ENCODE data around the gene UROC1.

The UROC1 gene

DNA sequence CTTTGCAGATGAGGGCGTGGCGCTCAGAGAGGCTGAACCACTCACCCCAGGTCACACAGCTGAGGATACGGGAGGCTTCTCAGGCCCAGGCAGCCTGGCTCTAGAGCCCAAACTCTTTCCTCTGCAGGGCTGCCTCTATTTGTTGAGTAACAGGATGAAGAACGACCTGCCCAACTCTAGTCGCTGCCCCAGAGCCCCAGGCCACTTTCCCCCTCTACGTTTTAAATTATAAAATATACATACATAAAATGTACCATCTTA, 22.7 kb downstream of the UROC1 start:
- no peak for DNase-seq (ENCODE audit: low spot score)

DNA sequence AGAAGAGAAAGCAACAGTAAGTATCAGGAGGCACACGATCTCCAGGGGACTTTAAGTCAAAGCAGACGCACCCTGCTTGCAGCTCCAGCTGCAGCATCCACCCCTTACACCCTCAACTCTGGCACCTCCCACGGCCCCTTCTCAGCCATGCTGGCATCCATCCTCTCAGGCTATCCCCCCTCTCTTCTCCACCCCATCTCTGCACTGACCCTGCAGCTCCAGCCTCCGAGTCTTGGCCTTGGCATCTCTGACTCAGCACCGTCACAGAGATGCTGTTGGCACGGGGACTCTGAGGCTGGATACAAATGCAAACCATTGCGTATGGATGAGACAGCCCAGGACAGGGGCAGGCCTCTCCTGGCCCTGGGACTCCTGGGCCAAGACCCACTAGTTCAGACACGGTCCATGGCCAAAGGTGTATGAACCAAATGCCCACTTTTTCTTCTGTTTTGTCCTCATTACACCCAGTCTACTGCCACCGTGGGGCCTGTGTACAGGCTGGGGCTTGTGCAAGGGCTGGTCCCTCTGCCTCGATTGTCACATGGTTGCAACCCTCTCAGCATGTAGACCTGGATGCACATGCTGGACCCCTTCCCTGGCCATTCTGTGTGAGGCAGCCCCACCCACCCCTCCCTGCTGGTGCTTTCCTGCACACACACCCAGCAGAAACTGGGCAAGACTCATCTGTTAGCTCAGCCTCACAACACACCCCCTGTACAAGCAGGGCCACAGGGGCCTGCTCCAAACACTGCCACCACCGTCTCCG, 23.2 kb downstream of the UROC1 start:
- no peak for DNase-seq (ENCODE audit: low spot score)

DNA sequence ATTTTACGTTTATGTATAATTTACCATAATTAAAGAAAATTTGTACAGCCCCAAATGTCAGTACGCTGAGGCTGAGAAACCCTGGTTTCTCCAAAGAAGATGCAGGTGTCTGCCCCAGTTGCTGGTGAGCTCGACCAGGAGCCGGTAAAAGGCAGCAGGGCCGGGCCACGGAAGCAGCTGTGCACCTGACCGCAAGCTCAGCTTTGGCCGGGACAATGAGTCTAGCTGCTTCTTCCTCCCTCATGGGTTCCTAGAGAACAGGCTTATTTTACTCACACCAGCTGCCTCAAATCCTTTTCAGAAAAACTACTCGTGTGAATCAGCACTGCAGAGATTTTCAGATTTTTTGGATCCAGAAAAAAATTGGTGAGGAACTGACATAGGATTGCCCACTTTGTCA, 23.8 kb downstream of the UROC1 start:
- no peak for DNase-seq (ENCODE audit: low spot score)

DNA sequence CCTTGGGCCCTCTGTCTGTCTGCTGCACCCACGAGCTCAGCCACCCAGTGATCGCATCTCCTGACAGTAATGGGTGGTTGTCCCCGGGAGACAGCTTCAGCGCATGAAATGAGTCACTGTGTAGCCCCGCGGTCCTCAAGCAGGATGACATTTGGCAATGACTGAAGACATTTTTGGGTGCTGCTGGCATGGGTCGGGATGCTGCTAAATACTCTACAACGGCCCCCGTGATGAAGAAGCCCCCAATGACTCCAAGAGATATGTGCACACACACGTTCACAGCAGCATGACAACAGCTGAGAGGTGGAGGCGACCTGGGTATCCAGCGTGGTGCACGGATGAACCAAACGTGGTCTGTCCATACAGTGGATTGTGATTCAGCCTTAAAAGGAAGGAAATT, 24.5 kb downstream of the UROC1 start:
- no peak for DNase-seq (ENCODE audit: low spot score)

DNA sequence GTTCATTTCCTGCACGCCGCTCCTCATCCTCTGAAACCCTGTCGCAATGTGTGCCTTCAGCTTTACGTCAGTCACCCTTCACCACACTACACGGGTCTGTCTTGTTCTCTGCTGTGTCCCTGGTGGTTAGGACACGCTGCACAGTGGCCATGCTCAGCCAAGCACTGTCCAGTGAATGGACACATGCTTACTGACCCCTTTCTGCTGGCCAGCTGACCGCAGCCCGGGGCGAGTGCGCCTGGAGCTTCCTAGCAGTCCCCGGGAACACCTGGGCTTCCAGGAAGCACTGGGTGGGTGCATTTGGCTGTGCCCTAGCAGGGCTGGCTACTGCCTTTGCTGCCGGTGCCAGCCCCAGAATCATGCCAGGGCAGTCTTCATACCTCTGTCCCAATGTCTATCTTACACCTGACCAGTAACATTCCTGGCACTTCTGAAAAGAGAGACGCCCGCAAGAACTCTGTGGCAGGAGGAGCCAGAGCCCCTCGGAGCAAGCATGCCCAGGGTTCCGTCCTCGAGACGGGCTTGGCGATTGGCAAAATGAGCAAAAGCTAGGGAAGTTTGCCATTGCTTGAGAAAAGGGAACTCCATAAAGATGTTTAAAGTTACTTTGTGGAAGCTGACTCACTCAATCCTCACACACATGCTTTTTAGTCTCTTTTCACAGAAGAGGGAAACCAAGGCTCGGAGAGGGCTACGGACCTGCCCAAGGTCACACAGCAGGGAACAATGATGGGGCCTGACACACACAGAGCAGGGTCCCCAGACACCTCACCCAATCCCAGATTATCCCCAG, 26.2 kb downstream of the UROC1 start:
- DNase-seq (ENCODE audit: low spot score), result no peak

DNA sequence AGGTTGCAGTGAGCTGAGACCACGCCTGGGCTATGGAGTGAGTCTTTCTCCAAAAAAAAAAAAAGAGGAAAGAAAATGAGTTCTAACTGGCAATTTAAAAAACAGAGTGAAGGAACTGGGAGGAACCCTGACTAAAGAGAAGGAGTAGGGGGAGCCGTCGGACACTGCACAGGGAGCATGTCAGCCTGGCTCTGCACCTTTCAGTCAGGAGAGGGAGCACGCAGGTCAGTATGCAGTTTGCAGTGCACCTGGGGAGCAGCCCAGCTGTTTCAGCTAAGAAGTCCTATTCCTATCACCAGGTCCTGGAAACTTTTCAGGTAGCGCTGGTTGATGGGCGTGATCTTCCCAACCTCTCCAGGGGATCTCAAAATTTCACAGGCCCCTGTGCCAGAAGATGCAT, 27.0 kb downstream of the UROC1 start:
- DNase-seq (ENCODE audit: low spot score), result no peak

DNA sequence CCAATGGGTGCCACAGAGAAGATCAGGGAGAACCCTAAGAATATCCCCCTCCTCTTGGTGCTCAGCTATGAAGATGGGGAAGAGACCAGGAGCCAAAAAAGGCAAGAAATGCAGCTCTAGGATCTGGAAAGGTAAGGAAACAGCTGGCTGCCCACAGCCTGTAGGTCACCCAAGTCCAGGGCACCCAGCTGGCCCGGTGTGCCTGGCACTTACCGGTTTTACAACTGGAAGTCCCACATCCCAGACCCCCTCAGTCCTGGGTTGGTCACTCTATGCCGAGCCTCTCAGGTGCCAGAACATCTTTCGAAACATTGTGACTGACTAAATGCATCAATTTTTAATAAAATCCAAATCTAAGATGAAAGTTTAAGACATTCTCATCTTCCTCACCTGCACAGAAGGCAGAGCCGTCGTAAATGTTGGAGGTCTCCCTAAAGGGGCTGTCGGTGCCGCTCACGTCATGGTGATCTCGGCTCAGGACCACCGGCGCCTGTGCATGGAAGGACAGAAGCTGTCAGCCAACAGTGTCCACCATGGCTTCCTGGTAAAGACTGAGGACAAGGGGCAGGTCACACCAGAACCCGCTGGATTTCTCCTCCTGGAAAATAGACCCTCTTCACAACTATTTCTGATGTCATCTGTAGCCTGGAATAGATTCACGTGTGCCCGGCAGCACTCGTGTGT, 28.5 kb downstream of the UROC1 start:
- DNase-seq (ENCODE audit: low spot score), result no peak

DNA sequence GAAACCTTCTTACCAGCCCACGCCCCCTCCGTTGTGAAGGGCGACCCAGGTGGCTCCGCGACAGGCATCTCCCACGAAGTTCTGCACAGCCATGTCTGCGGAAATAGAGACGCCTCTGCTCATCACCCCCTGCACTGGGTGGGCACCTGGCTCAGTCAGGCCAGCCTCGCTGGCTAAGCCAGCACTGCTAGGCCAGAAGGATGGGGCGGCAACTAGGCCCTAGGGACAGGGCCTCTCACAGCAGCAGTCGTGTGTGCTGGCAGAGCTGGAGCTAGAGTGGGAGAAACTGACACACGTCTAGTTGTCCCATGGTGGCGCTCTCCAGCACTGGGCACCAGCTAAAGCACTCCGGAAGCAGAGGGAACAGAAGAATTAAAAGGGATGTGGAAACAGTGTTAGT, 29.4 kb downstream of the UROC1 start:
- DNase-seq (ENCODE audit: low spot score), result no peak

DNA sequence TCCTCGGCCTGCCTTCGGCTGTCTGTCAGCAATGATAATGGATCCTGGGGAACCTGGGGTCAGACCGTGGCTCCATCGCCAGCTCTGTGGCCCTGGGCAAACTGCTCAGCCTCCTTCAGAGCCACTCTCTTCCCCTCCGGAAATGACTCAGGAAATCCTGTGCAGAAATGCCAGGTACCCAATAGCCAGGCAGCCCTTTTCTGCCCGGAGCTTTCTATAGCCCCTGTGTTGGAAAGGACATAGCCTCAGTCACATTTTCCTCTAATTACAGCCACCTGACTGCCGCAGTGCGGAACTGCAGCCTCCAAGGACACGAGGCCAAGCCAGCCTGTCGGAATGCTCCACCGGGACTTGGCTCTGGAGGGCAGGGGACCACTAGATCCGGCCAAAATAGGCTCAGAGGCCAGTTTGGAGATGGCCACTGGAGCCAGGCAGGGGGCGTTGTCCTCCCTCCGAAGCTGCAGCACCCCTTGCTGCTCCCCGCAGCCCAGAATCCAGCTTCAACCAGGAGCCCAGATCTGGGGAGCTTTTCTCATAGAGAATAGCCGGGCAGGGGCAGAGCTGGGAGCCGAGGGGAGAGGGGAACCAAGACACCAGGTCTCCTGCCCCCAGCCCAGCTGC, 30.3 kb downstream of the UROC1 start:
- DNase-seq (ENCODE audit: low spot score), result no peak

DNA sequence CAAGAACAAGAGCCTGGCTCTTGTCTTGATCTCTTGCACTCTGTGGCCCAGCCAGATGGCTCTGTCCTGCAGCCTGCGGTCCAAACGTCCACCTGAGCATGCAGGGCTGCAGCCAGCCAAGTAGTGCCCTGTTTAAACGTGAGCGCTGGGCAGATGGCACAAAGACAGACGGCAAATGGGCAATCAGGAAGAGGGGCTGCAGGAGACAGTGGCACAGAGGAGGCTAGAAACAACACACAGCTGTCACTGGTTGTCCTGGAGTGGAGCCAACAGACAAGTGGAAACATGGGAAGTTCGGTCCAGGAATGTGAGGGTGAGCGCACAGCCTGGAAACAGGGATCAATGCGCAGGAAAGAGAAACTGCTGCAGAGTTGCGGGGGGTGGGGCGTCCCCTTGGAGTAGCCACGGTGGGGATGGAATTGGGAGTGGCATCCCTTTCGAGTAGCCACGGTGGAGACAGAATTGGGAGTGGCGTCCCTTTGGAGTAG, 31.2 kb downstream of the UROC1 start:
- no peak for DNase-seq (ENCODE audit: low spot score)

DNA sequence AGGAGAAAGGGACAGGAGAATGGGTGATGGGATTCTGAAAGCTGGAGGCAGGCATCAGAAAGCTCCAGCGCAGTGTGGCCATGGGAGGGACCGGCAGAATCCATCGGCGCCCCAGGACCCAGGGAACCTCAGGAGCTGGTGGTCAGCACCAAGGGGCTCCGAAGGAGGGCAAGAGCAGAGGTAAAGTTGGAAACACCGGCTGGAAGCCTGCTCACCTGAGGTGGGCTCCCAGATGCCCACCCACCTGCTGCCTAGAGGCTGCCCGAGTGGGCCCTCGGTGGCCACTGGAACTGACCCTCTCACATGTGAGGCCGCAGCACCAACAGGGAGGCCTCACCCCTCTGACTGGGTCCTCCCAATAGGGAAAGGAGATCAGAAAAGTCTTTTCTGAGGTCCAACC, 31.6 kb downstream of the UROC1 start:
- no peak for DNase-seq (ENCODE audit: low spot score)

DNA sequence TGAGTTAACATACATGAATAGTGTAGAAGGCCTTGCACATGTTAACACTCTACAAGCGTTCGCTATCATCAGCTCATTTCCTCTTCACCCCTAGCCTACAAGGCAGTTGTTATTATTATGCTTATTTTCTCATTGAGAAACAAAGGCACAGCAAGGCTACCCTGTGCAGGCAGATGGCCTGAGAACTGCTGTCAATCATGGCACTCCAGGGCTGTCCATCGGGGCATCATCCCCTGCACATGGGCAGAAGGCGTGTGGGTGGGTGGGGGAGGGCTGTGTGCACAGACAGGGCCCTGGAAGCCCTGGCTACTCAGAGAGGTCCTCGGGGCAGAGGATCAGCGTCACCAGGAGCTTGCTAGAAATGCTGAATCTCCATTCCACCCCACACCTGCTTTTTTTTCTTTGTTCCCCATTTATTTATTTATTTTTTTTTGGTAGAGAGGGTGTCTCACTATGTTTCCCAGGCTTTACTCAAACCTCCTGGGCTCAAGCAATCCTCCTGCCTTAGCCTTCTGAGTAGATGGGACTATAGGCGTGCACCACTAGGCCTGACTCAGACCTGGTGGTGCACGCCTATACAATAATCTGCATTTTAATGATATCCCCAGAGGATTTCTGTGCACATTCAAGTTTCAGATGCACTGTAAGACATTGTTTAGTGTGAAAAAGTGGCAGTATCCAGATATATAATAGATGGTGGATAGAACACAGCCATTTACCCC, 32.2 kb downstream of the UROC1 start:
- no peak for DNase-seq (ENCODE audit: low spot score)

DNA sequence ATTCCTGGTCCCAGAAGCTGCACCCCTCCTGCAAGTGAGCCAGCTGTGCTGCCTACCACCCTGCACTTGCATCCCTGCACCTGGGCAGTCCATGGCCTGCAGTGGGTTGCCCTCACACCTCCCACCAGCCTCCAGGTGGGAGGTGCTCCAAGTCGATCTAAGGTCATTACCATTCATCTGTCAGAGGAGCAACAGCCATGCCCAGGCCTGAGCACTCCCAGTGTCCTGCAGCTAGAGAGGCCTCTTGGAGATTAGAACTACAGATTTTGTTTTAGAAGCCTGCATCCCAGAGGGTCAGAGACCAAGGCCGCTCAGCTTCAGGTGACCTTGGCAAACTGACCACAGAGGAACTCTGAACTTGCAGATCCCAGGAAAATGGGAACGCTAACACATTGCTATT, 32.9 kb downstream of the UROC1 start:
- no peak for DNase-seq (ENCODE audit: low spot score)

DNA sequence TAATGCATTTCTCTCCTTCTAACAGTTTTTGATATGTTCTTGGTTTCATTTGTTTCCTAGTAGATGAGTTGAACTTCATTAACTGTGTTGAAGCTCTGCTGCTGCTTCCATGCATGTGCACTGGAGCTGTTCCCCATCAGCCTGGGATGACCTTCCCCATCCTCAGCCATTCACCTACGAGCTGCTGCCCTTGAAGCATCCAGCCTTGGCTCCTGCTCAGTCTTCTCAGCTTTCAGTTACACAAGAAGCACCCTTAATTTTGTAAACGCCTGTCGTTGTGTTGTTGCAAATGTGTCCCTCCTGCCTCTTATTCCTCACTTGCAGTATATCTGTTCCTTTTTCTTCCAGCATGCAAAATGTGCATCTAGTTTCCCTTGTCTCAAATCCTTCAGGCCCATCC, 33.4 kb downstream of the UROC1 start:
- DNase-seq (ENCODE audit: low spot score), result no peak

DNA sequence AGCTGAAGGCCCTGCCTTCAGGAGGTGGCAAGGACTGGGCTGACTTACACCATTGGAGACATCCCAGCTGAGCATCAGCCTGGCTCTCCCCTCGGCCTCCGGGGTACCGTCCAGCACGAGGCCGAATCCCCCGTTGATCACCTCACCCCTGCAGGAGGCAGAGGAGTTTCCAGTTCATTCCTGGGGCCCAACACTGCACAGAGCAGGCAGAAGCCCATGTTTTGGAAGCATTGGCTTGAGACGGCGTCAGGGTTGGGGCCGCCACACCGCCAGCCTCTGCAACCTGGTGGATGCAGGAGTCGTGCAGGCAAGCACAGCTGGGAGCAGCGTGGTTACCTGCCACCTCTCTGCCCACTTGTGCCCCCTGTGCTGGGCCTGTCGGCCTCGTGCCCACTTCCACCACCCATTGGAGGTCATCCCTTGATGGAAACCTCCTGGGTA, 34.2 kb downstream of the UROC1 start:
- DNase-seq (ENCODE audit: low spot score), result no peak

DNA sequence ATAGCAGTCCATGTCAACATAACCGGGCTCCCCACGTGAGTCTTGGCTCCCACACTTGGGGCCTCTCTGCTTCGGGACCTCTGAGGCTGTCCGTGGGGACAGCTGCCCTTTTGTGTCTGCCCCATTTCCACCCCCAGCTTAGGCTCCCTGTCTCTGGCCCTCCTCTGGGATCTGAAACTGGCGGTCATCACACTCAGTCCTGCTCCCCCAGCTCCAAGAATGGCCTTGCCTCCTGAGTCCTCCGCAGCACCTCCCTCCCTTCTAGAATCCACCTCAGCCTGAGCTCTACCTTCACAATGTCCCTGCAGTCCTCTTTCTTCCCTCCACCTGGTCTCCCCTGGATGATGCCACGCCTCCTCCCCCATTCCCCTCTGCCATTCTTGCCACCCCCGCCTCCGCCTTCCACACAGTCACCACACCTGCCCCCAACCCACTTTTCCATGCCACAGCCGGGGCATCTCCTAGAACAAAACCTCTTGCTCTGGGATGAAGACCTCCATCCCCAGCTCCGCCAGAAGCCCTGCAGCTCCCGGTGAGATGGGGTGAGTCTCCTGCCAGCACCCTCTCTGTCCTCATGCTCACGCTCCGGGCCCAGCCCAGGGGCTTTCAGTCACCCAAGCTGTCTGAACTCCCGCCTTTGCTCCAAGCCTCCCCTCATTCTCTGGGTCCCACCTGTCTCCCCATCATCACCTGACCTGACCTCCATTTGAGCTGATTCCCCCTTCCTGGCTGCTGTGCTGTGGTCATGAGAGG, 34.9 kb downstream of the UROC1 start:
- DNase-seq (ENCODE audit: low spot score), result no peak

DNA sequence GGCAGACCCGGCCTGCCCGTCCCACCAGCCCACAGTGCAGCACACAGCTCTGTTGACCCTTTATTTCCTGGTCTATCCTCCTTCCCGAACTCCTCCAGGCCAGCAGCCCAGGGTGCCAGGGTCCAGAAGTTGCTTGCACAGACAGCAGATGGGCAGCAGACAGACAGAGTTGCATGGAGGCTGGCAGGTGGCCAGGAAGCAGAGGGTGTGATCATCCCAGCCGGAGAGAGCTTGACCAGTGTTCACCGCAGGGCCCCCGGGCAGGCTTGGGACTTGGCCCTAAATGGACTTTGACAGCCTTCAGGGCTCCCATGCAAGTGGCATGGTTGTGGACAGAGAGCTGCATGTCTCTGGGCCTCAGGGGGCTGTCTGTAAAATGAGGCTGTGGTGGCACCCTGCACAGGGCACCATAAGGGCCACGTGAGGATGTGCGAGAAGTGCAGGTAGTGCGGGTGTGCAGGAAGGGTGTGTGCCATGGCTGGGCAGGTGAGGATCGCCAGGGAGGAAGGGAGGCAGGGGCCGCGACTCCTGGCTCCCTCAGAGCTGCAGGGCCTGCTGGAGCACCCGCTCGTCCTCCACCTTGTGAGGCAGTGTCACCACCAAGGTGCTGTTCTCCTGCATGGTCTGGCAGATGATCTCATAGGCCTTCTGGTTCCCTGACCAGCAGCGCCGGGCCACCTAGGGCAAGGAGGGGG, 35.6 kb downstream of the UROC1 start:
- DNase-seq (ENCODE audit: low spot score), result no peak

DNA sequence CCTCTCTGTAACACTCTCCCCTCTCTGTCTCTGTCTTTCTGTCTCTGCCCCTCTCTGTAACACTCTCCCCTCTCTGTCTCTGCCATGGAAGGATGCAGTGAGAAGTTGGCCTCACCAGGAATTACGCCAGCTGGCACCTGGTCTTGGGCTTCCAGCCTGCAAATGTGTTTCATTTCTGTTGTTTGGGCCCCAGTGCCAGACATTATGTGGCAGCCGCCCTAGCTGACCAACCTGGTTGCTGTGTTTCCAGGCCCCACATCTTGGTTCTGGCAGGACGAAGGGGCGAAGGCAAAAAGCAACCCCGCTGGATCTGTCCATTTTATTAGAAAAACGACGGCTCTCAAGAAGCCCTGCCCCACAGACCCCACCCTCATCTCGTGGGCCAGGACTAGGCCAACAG, 36.7 kb downstream of the UROC1 start:
- no peak for DNase-seq (ENCODE audit: low spot score)

DNA sequence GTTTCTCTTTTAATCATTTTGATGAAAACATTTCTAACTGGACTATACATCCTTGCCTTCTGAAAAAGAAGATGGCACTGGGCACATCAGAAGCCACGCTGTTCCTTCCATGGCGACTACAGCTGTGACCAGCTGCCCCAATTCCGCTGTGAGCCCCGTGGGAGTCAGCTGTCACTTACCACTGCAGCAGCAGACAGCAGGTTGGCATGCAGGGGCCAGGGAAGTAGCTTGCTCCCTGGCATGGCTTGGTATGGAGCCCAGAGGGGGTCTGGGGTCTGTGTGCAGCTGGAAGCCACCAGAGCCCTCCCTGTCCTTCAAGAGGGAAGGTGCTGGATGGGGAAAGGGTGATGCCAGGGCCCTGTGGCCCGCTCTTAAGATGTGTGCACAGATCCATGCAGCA, 37.4 kb downstream of the UROC1 start:
- DNase-seq (ENCODE audit: low spot score), result no peak

DNA sequence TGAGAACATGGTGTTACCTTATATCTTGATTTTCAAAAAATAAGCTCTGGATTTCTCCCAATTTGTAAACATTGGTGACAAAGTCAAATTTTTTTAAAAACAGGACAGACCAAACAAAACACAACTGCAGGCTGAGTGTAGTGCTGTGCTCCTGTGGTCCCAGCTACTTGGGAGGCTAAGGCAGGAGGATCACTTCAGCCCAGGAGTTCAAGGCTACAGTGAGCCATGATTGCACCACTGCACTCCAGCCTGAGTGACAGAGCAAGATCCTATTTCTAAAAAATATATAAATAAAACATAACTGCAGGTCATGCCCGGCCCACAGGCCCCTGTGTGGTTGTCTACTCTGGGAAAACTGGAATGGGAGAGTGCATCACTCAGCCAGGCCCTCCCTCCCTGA, 37.9 kb downstream of the UROC1 start:
- DNase-seq (ENCODE audit: low spot score), result no peak

Measured in putamen (tissue), 1 donor.